HG03108 (cell line): ENCODE results near the gene L3HYPDH.

Experiments used
- ATAC-seq: cut with Tn5 transposase; IDR thresholded peaks from one replicate; pipeline ENCODE4 v1.9.1; 2021; ENCODE audit warnings: moderate library complexity; ENCODE audit not compliant: unreplicated experiment

L3HYPDH gene

DNA sequence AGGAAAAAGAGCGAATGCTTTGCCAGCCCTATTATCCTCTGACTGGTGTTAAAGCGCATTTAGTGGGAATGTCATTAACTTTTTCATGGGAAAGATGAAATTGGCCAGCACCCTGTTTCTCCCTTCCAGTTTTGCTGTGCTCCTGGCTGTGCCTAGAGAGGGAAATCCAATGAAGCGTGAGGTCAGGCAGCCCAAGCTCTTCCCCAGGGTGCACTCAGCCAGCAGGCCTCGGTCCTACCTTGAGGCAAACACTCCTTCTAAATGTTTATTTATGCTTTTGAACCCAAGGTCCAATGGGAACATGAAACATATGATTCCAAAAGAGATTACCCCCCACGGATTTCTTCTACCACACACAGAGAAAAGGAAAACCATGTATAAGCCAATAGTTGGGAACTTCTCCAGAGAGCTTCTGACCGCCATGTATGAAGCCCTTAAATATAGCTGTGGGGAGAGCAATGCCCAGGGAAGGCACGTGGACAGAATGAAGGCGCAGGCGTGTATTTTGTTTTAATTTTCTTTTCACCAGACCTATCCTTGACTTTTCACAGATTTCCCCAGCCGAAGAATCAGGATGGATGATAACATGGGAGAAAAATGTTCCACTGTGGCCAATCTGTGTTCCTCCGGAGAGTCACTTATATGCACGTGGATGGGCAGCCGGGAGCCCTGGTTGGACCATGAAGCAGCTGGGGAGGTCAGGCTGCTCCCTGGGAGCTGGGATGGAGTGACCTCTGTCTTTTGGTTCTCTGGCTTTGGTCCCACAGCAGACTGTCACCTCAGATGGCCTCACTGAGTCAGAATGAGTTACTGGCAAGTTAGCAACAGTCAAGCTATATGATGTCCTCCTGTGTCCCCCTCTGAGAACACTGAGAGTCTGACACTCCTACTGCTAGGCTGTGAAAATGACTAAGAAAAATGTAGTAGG is 56.3 kb downstream of the L3HYPDH start:
- ATAC-seq = no peak

DNA sequence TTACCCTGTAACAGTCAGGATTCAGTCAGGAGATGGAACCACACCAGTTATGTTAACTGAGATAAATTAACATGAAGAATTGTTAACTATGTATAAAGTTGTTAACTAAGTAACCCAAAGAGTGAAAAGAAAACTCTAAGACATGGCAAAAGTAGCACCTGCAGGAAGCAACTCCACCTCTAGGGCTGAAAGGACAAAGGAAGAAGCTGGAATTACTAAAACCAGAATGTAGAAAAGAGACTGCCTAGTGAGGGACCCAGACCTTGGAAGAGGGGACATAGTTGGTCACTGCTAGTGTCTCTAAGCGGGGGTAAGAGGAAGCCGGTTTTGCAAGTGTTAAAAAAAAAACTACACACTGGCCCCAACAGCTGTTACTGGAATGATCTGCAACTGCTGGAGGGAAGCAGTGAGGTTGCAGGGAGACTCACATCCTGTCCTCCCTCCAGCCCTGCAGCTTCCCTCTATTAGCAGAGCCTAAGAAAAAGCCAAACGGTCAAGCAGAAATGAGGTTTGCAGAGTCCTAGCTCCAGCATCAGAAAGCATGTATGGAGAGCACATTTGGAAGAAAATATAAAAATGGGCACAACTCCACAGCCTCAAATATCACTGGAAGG is 58.8 kb downstream of the L3HYPDH start:
- no peak for ATAC-seq

DNA sequence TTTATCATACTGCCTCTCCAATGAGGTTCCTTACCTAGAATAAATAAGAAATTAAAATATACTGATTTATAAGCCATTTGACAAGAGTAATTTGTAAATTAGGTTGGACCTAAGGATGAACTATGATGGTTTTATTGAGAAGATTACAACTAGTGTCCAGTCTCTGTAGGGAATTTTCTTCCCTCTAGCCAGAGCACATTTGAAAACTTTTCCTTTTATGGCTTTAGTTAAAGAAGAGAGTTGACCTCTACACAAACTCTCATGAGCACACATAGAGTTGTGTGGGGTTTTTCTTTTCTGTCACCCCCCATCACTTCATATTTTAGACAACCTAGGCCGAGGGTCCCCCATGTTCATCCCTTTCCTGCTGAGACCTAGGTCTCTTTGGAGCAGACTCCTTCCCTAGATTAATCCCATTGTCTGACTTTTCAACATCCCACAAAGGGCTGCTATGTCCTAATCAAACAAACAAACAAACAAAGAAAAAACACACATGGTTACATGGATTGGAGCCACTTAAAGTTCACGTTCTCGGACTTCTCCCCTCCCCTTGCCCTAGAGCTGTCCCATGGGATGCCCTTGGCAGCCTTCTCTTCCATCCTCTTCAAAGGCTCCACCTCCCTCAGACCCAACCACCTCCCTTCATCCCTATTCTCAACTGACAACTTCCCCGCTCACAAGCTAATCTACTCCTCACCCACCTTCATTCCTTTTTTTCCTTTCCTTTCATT is 59.7 kb downstream of the L3HYPDH start:
- no peak for ATAC-seq
